NCI-H2171 treated with DMSO at 0.1 percent for 48 hours (cell line): Measurements from ENCODE around the gene LSM2.

Experiments
- DNase-seq: peaks from one replicate; lab custom pipeline; 2025; lab: John Stamatoyannopoulos, UW

Gene LSM2

DNA sequence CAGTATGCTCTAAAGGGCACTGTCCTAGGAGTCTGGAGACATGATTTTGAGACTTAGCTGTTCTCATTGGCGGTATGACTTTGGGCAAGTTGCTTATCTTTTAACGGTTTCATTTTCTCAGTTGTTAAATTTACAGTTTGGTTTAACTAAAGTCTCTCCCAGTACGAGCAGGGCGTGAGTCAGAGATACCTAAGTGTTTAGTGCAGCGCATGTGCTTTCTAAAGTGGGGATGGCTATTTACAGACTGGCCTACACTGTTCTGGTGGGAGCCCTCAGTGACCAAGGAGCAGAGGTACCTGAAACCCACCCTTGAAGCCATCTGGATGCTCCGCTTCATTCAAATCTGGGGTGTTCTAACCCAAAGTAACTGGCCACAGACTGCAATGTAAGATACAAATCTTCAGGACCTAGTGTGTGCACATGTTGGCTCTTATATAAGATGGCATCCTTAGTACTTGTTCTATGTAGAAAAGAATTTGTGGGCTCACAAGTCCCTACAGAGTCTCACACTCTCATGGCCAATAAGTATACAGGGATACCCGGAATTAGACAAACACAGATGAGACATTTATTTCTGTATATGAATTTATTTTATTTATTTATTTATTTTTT is 56.2 kb downstream of the LSM2 start:
- no peak for DNase-seq

DNA sequence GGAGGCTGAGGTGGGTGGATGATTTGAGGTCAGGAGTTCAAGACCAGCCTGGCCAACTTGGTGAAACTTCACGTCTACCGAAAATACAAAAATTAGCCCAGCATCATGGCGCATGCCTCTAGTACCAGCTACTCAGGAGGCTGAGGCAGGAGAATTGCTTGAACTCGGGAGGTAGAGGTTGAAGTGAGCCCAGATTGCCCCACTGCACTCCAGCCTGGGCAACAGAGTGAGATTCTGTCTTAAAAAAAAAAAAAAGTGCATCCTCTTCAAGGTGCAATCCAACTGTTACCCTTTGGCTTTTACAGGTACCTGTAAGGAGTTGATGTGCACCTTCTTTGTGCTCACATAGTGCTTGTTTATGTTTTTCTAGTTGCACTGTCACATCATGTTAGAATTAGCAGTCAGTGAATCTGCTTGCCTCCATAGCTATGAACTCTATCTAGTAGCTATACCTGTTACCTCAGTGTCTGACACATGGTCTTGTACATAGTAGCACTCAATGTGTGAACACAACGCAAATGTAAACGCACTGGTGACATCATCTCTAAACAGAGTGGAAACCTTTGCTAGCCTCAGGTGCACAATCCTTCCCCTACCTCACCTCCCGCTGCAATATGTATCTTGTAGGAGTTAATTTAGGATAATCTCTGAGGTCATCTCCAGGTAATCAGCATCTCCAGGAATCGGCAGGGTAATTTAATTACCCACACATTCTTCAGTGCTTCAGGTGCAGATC is 57.3 kb downstream of the LSM2 start:
- no peak for DNase-seq
